K562 (cell line): ENCODE data around the gene NAPA. TPM values are rescaled to one million over a fixed set of nuclear protein-coding genes. Genes with fewer than 3 reads are reported as not detected.

Experiments
- ATAC-seq: fragments of 200-7000 bp; cut with Tn5 transposase; 3 replicates; pipeline ENCODE4 v1.9.1; 2020; ENCODE audit warnings: moderate library complexity
- BruUV-seq: library from RNA; stranded (reverse); fragments of 400-500 nt; replicated peaks from 2 replicates; lab custom pipeline; 2021; lab: Mats Ljungman, UMichigan
- CTCF ChIA-PET: fragments of 300-600 bp; formaldehyde crosslinking; extraction: SDS; loops from one replicate; lab custom pipeline; 2021; ENCODE audit warnings: low intra/inter-chr PET ratio; lab: Yijun Ruan, JAX
- POLR2A ChIA-PET: fragments of 300-600, 350-650 bp; sonication (Branson Sonifier 250); formaldehyde crosslinking; extraction: SDS; loops from one replicate; lab custom pipeline; 2021; ENCODE audit warnings: antibody characterized with exemption, inconsistent platforms; lab: Yijun Ruan, JAX
- DNase-seq, 4 experiments: peaks; one replicate each; pipeline versions ENCODE4 v3.0.0 to v3.0.0-alpha.2; 2011 to 2018; ENCODE audit warnings: low spot score in 3 of 4, mixed read lengths in 3 of 4; ENCODE audit errors: extremely low read depth in 1 of 4
- FAIRE-seq: peaks from 2 replicates; lab custom pipeline; 2011; peaks lifted over from hg19 to GRCh38; lab: Jason Lieb, UNC
- H2AFZ ChIP-seq: 2 replicates; pipeline ENCODE4 v1.6.0; 2011; ENCODE audit warnings: low read depth, low read length, control low read depth, inconsistent platforms
- H3K27ac ChIP-seq: fragments of 200-600 bp; 3 replicates; pipeline ENCODE4 v1.8.0; 2011; ENCODE audit warnings: low read depth, mild to moderate bottlenecking, control low read depth, inconsistent platforms, low read length, moderate library complexity, mixed read lengths; ENCODE audit errors: extremely low read depth
- H3K27me3 ChIP-seq, 2 experiments: fragments of 300-600 bp in 1 of 2; 2 replicates in 1 of 2; 3 replicates in 1 of 2; pipeline versions ENCODE4 v1.6.0 to v1.8.0; 2011; ENCODE audit warnings: inconsistent platforms in 2 of 2, low read length in 2 of 2, mild to moderate bottlenecking in 1 of 2, mixed read lengths in 1 of 2, moderate library complexity in 1 of 2; ENCODE audit not compliant: control insufficient read depth in 2 of 2, insufficient read depth in 2 of 2
- H3K36me3 ChIP-seq: fragments of 300-600 bp; 3 replicates; pipeline ENCODE4 v1.8.0; 2011; ENCODE audit warnings: mild to moderate bottlenecking, low read length, inconsistent platforms; ENCODE audit not compliant: control insufficient read depth, insufficient read depth
- H3K4me1 ChIP-seq, 2 experiments: fragments of 200-600 bp in 1 of 2; replicated peaks in 1 of 2; 2 replicates in 1 of 2; 3 replicates in 1 of 2; pipeline versions ENCODE4 v1.5.1 to v1.8.0; 2011; ENCODE audit warnings: inconsistent platforms in 2 of 2, low read length in 2 of 2, mild to moderate bottlenecking in 1 of 2, mixed read lengths in 1 of 2, moderate library complexity in 1 of 2; ENCODE audit not compliant: control insufficient read depth in 2 of 2, insufficient read depth in 2 of 2
- H3K4me2 ChIP-seq: 2 replicates; pipeline ENCODE4 v1.6.1; 2011; ENCODE audit warnings: low read length, control low read depth, inconsistent platforms, mixed read lengths; ENCODE audit not compliant: insufficient read depth
- H3K4me3 ChIP-seq: fragments of 200-600 bp; sonication (generic), shearing (Covaris generic); 2 replicates; pipeline ENCODE4 v1.5.1; 2016; ENCODE audit warnings: control low read depth, inconsistent platforms
- H3K79me2 ChIP-seq: fragments of 200-600 bp; 3 replicates; pipeline ENCODE4 v1.8.0; 2011; ENCODE audit warnings: low read length, inconsistent platforms; ENCODE audit not compliant: control insufficient read depth, insufficient read depth
- H3K9ac ChIP-seq, 2 experiments: 2 replicates each; pipeline versions ENCODE4 v1.6.0 to v1.6.1; 2011; ENCODE audit warnings: low read depth in 2 of 2, low read length in 2 of 2, control low read depth in 1 of 2, inconsistent platforms in 1 of 2, mild to moderate bottlenecking in 1 of 2, mixed read lengths in 1 of 2; ENCODE audit not compliant: insufficient read depth in 1 of 2
- H3K9me1 ChIP-seq: one replicate; pipeline ENCODE4 v1.6.0; 2011; ENCODE audit warnings: inconsistent platforms, mild to moderate bottlenecking, low read length, moderate library complexity; ENCODE audit not compliant: control insufficient read depth, insufficient read depth
- H3K9me3 ChIP-seq: replicated peaks from 2 replicates; pipeline ENCODE4 v1.5.1; 2011; ENCODE audit warnings: low read depth, low read length, inconsistent platforms; ENCODE audit not compliant: control insufficient read depth, insufficient read depth
- H4K20me1 ChIP-seq: replicated peaks from 2 replicates; pipeline ENCODE4 v1.6.1; 2011; ENCODE audit warnings: low read length, inconsistent platforms, mixed read lengths; ENCODE audit not compliant: control insufficient read depth, insufficient read depth
- FOXA3 ChIP-seq, 2 experiments: fragments of 450-650 bp in 1 of 2; sonication (generic) in 1 of 2; formaldehyde crosslinking; IDR thresholded peaks in 1 of 2; conservative IDR thresholded peaks in 1 of 2; 2 replicates each; pipeline versions ENCODE4 v1.4.0 to v1.8.0; 2020 to 2022; ENCODE audit warnings: mild to moderate bottlenecking in 2 of 2, missing genetic modification reagents in 1 of 2
- KDM1A ChIP-seq, 2 experiments: fragments of 450-650 bp; IDR thresholded peaks; 2 replicates each; pipeline ENCODE4 v1.6.1; 2016; ENCODE audit warnings: mild to moderate bottlenecking in 2 of 2
- MEF2D ChIP-seq: conservative IDR thresholded peaks from 2 replicates; pipeline ENCODE4 v1.6.1; 2016; ENCODE audit warnings: low read depth, missing genetic modification characterization, missing compliant biosample characterization
- NELFE ChIP-seq: IDR thresholded peaks from 2 replicates; pipeline ENCODE4 v1.6.1; 2011; ENCODE audit warnings: mild to moderate bottlenecking; ENCODE audit not compliant: insufficient read depth, insufficient read length
- NFATC3 ChIP-seq: fragments of 450-650 bp; IDR thresholded peaks from 2 replicates; pipeline ENCODE4 v1.6.1; 2017; ENCODE audit warnings: mild to moderate bottlenecking
- RCOR1 ChIP-seq, 2 experiments: IDR thresholded peaks; 2 replicates each; pipeline ENCODE4 v1.6.1; 2012; ENCODE audit warnings: low read depth in 2 of 2, low read length in 2 of 2, borderline replicate concordance in 1 of 2, improper control_type of control experiment in 1 of 2
- SETDB1 ChIP-seq: IDR thresholded peaks from one replicate; pipeline ENCODE4 v1.6.1; 2012; ENCODE audit warnings: low read length, control low read depth, inconsistent platforms
- SMARCA5 ChIP-seq: fragments of 450-650 bp; IDR thresholded peaks from 2 replicates; pipeline ENCODE4 v1.6.1; 2016
- TEAD4 ChIP-seq, 2 experiments: sonication (generic) in 1 of 2; formaldehyde crosslinking in 1 of 2; IDR thresholded peaks; 2 replicates each; pipeline versions ENCODE4 v1.6.1 to v1.8.0; 2012 to 2022; ENCODE audit warnings: borderline replicate concordance in 1 of 2, inconsistent platforms in 1 of 2, low read length in 1 of 2, mild to moderate bottlenecking in 1 of 2, missing genetic modification reagents in 1 of 2
- TSC22D4 ChIP-seq: fragments of 450-650 bp; IDR thresholded peaks from 2 replicates; pipeline ENCODE4 v1.6.1; 2016; ENCODE audit warnings: missing genetic modification characterization, missing biosample characterization, control low read depth
- ZC3H11A ChIP-seq: IDR thresholded peaks from 2 replicates; pipeline ENCODE4 v1.6.1; 2012; ENCODE audit warnings: low read depth, low read length, improper control_type of control experiment
- ZNF316 ChIP-seq: fragments of 450-650 bp; IDR thresholded peaks from 2 replicates; pipeline ENCODE4 v1.6.1; 2016
- WGBS: fragments of 100-300 bp; shearing (Covaris generic); methylation state at CpG from one replicate; pipeline ENCODE4 v1.1.6; 2016; ENCODE audit warnings: low coverage, mixed read lengths; ENCODE audit not compliant: insufficient coverage; ENCODE audit errors: missing lambda C conversion rate; 5-methylcytosine and 5-hydroxymethylcytosine counted together
- in situ Hi-C: fragments of 300-500 bp; cut with MboI; formaldehyde crosslinking; loops from 4 replicates; pipeline ENCODE4 v1.15.0; 2018; ENCODE audit warnings: inconsistent platforms, mixed read lengths
- intact Hi-C: fragments of 100-400 bp; cut with micrococcal nuclease; formaldehyde crosslinking; loops from 2 replicates; pipeline ENCODE4 v1.14.2; 2022
- polyA plus RNA-seq, 8 experiments: library from polyadenylated mRNA; depleted of rRNA in 4 of 8; stranded (reverse) in 5 of 8; unstranded in 3 of 8; fragments of >200 nt; fragmentation: Nextera tagmentation in 2 of 8; fragmentation: Illumina TruSeq in 1 of 8; extraction: Ambion mirVana in 2 of 8; extraction: Trizol in 1 of 8; gene quantifications; 2 replicates each; pipeline versions ENCODE4 v1.2.1 to v1.2.3, GENCODE V29; 2011 to 2014; ENCODE audit warnings: inconsistent platforms in 1 of 8, missing spikeins in 1 of 8
- total RNA-seq, 7 experiments: library from RNA; depleted of rRNA in 6 of 7; stranded (reverse); fragments of >200 nt in 6 of 7; fragmentation: Illumina TruSeq in 2 of 7; extraction: Trizol in 2 of 7; gene quantifications; 2 replicates each; pipeline versions ENCODE4 v1.2.1 to v1.2.3, GENCODE V29; 2011 to 2021; ENCODE audit warnings: low replicate concordance in 1 of 7
- TF ChIP-seq, protein P1 (sequence below), 3 experiments: fragments of 200-800 bp in 1 of 3; sonication (Bioruptor generic) in 1 of 3; sonication (generic) in 1 of 3; formaldehyde crosslinking in 1 of 3; IDR thresholded peaks; 2 replicates each; pipeline versions ENCODE4 v1.6.1 to v1.8.0; 2016 to 2022; ENCODE audit warnings: mild to moderate bottlenecking in 2 of 3, missing compliant biosample characterization in 2 of 3, missing genetic modification characterization in 2 of 3, missing genetic modification reagents in 1 of 3
- TF ChIP-seq, protein P2 (sequence below): fragments of 450-650 bp; IDR thresholded peaks from 2 replicates; pipeline ENCODE4 v1.6.1; 2018; ENCODE audit not compliant: partially characterized antibody
- TF ChIP-seq, protein P3 (sequence below): fragments of 450-650 bp; formaldehyde crosslinking; IDR thresholded peaks from 2 replicates; pipeline ENCODE4 v1.4.0; 2022; ENCODE audit warnings: missing genetic modification characterization

The NAPA gene
- total and polyA plus RNA-seq, 9 of the 15 experiments (the other 6 are each of a cell fraction or from before 2014, with no cell fraction given): 5.4 to 98.6 (median 77.5) TPM

DNA sequence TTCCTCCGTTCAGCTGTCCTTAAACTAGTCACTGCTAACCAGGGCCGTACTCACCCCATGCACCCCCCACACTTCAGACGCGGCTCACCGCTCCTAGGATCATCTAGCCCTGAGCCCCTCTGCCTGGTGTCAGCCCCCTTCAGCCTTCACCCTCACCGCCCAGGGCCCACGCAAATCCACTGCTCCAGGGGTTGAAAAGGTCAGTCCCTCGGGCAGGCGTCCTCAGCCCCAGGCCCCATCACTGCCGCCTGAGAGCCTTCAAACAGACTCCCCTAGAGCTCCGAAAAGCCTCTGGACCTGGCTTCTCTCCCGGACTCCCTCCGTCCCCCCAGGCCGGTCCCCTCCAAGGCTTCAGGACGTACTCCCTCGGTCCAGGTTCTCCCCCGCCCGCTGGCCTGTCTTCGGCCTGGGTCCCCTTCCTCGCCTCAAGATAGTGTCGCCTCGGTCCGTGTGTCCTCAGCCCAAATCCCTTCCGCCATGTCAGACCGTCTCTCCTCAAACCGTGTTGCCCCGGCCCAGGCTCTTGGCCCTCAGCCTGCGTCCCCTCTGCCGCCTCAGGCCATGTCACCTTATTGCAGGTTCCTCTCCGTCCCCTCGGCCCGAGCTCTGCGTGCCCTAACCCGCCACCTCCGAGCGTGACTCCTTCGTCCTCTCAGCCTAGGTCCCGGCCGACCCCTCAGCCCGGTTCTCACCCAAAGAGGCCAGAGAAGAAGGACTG lies 553 bp downstream of the NAPA start:
- Histone ChIP-seq H3K27ac (peak overlapping the region; percentile 92), H4K20me1 (peaks cover 11% of the 10 kb centered on the region), H3K4me1 (peaks cover 20 to 45% of the 10 kb centered on the region in 2 experiments), H3K9me3 (no peaks in the 10 kb centered on the region), H3K27me3 (no peaks in the 10 kb centered on the region), H3K4me2 (peak overlapping the region; percentile 98), H3K4me3 (peak overlapping the region; percentile 96), H3K36me3 (peaks cover 28% of the 10 kb centered on the region; the same call in 2 of the 3 replicates), H2AFZ (peak overlapping the region; percentile 79), H3K79me2 (peaks cover 55% of the 10 kb centered on the region), H3K9me1 (no peaks in the 10 kb centered on the region), H3K9ac (peak overlapping the region; percentile 97 to 100)
- under 1% methylated on average over 36 of the region's 40 CpGs for WGBS
- ATAC-seq: peak; percentile 6
- BruUV-seq: TSS peak; percentile 78
- no peak for FAIRE-seq
- CTCF ChIA-PET: interaction anchor here (0.6 kb wide), 1 partner anchor 223 kb away, joined by 3 read pairs; no protein-coding TSS in a partner anchor
- POLR2A ChIA-PET: interaction anchor here (1.6 kb wide), 1 partner anchor 11 kb away, joined by 5 read pairs; no protein-coding TSS in a partner anchor
- DNase-seq: peak in 2 of 4 experiments; percentile 39 to 49
- in situ Hi-C loops: no loop called here
- intact Hi-C loops: no loop called here
- TF ChIP-seq SMARCA5 (no peak), FOXA3 (CRISPR knock-in tag; conservative IDR thresholded peaks at IDR 0.05 in 1 of 2, IDR thresholded peaks at IDR 0.05 in 1 of 2) (no peak), NFATC3 (no peak), TSC22D4 (tag) (no peak), NELFE (no peak), RCOR1 (IDR thresholded peaks at IDR 0.05; ENCODE audit: borderline replicate concordance in 1 of 2, low read depth in 2 of 2, low read length in 2 of 2) (no peak), MEF2D (tag) (no peak), SETDB1 (no peak), TEAD4 (IDR thresholded peaks at IDR 0.05; ENCODE audit: low read length) (no peak), TEAD4 (CRISPR knock-in tag; IDR thresholded peaks at IDR 0.05; ENCODE audit: borderline replicate concordance) (no peak), ZC3H11A (no peak), KDM1A (IDR thresholded peaks at IDR 0.05) (no peak), ZNF316 (no peak)
- TF ChIP-seq, protein P1, sequence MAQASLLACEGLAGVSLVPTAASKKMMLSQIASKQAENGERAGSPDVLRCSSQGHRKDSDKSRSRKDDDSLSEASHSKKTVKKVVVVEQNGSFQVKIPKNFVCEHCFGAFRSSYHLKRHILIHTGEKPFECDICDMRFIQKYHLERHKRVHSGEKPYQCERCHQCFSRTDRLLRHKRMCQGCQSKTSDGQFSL (CRISPR knock-in tag; IDR thresholded peaks at IDR 0.05): peak; percentile 68; the same call in 1 of the 2 replicates
- TF ChIP-seq, protein P1 (tag; IDR thresholded peaks at IDR 0.05): no peak
- TF ChIP-seq, protein P2, sequence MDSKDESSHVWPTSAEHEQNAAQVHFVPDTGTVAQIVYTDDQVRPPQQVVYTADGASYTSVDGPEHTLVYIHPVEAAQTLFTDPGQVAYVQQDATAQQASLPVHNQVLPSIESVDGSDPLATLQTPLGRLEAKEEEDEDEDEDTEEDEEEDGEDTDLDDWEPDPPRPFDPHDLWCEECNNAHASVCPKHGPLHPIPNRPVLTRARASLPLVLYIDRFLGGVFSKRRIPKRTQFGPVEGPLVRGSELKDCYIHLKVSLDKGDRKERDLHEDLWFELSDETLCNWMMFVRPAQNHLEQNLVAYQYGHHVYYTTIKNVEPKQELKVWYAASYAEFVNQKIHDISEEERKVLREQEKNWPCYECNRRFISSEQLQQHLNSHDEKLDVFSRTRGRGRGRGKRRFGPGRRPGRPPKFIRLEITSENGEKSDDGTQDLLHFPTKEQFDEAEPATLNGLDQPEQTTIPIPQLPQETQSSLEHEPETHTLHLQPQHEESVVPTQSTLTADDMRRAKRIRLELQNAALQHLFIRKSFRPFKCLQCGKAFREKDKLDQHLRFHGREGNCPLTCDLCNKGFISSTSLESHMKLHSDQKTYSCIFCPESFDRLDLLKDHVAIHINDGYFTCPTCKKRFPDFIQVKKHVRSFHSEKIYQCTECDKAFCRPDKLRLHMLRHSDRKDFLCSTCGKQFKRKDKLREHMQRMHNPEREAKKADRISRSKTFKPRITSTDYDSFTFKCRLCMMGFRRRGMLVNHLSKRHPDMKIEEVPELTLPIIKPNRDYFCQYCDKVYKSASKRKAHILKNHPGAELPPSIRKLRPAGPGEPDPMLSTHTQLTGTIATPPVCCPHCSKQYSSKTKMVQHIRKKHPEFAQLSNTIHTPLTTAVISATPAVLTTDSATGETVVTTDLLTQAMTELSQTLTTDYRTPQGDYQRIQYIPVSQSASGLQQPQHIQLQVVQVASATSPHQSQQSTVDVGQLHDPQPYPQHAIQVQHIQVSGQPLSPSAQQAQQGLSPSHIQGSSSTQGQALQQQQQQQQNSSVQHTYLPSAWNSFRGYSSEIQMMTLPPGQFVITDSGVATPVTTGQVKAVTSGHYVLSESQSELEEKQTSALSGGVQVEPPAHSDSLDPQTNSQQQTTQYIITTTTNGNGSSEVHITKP: no peak
- TF ChIP-seq, protein P3, sequence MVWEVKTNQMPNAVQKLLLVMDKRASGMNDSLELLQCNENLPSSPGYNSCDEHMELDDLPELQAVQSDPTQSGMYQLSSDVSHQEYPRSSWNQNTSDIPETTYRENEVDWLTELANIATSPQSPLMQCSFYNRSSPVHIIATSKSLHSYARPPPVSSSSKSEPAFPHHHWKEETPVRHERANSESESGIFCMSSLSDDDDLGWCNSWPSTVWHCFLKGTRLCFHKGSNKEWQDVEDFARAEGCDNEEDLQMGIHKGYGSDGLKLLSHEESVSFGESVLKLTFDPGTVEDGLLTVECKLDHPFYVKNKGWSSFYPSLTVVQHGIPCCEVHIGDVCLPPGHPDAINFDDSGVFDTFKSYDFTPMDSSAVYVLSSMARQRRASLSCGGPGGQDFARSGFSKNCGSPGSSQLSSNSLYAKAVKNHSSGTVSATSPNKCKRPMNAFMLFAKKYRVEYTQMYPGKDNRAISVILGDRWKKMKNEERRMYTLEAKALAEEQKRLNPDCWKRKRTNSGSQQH (CRISPR knock-in tag): no peak
